RWPE1 (cell line): ENCODE measurements around the gene KCNK5.

Experiments used
- CTCF ChIA-PET: fragments of 350-600 bp; sonication (Branson Sonifier 250); formaldehyde crosslinking; extraction: SDS; loops from one replicate; lab custom pipeline; 2021; lab: Yijun Ruan, JAX
- POLR2A ChIA-PET: fragments of 400-600 bp; formaldehyde crosslinking; extraction: SDS; loops from one replicate; lab custom pipeline; 2020; ENCODE audit warnings: antibody characterized with exemption; ENCODE audit not compliant: low non-redundant PET; lab: Yijun Ruan, JAX
- DNase-seq: peaks from one replicate; pipeline ENCODE4 v3.0.0; 2012; ENCODE audit warnings: low spot score
- H3K27ac ChIP-seq: fragments of 450-650 bp; 2 replicates; pipeline ENCODE4 v1.5.1; 2017
- TF ChIP-seq, protein P1 (sequence below): fragments of 450-650 bp; conservative IDR thresholded peaks from 2 replicates; pipeline ENCODE4 v1.5.1; 2017; ENCODE audit warnings: low read depth, mild to moderate bottlenecking

KCNK5 gene

DNA sequence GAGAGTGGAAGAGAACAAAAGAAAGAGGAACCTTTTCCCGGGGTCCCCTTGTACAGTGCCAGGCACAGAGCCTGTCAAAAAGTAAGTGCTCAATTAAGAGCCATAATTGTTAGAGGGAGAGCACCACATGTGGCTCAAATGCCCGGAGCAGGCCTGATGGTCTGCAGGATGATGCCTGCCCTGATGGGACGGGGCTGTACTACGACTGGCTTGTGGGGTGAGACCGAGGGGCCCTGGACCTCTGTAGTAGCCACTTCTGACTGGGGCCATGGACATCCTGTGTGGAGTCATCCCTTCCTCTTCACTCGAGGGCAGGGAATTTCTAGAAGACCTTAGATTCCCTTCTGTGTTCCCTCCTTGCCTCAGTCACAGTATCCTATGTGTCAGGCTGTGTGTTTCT is 47.9 kb downstream of the KCNK5 start:
- no peak for DNase-seq
- CTCF ChIA-PET: interaction anchor here (0.5 kb wide), 1 partner anchor 393 kb away, joined by 3 read pairs; no protein-coding TSS in a partner anchor
- H3K27ac ChIP-seq: no peak overlapping the region
- POLR2A ChIA-PET: no interaction called here
- TF ChIP-seq, protein P1, sequence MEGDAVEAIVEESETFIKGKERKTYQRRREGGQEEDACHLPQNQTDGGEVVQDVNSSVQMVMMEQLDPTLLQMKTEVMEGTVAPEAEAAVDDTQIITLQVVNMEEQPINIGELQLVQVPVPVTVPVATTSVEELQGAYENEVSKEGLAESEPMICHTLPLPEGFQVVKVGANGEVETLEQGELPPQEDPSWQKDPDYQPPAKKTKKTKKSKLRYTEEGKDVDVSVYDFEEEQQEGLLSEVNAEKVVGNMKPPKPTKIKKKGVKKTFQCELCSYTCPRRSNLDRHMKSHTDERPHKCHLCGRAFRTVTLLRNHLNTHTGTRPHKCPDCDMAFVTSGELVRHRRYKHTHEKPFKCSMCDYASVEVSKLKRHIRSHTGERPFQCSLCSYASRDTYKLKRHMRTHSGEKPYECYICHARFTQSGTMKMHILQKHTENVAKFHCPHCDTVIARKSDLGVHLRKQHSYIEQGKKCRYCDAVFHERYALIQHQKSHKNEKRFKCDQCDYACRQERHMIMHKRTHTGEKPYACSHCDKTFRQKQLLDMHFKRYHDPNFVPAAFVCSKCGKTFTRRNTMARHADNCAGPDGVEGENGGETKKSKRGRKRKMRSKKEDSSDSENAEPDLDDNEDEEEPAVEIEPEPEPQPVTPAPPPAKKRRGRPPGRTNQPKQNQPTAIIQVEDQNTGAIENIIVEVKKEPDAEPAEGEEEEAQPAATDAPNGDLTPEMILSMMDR: no peak

DNA sequence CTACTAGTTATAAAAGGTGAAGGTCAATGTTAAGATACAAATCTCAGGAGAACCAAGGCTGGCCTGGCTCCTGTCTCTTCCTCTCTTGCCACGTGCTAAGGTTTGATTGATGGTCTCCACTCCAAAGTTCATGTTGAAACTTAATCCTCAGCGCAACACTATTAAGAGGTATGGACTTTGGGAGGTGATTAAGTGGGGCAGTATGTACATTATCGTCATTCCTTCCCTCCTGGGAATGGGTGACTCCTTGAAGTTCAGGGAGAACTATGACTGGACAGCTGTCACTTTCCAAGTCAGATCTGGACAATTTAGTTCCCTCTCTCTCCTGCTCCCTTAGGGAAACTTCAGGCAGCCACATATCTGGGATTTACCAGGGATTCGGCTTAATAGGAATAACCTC is 50.5 kb downstream of the KCNK5 start:
- no peak overlapping the region for H3K27ac ChIP-seq
- ChIA-PET CTCF (no interaction called here), POLR2A (no interaction called here)
- TF ChIP-seq, protein P1: no peak
- no peak for DNase-seq

DNA sequence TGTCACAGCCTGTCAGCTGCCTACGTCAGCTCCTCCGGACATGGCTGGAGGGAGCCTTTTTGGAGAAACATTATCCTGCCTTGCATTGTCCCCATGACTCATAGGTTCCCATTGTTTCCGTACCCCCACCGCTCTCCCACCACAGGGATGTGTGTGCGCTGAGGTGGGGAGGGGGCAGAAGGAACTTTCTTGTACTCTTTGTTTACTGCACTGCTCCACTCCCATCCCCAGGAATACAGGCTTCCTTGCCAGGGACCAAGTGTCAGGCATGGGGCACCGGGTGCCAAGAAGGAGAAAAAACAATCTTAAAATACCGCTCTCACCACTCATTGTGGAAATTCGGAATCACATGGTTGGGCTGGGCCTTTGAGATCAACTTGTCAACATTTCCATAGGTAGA is 51.0 kb downstream of the KCNK5 start:
- no peak overlapping the region for H3K27ac ChIP-seq
- TF ChIP-seq, protein P1: no peak
- CTCF ChIA-PET: interaction anchor here (0.6 kb wide), 1 partner anchor 12 kb away, joined by 3 read pairs; no protein-coding TSS in a partner anchor
- no peak for DNase-seq
- POLR2A ChIA-PET: no interaction called here

GRCh38 chr6:39177130-39177529 is 52.1 kb downstream of the KCNK5 start:
- DNase-seq: no peak
- POLR2A ChIA-PET: no interaction called here
- TF ChIP-seq, protein P1: no peak
- CTCF ChIA-PET: interaction anchor here (0.6 to 0.7 kb wide), 2 partner anchors 13 to 15 kb away, joined by 3 read pairs; no protein-coding TSS in a partner anchor
- no peak overlapping the region for H3K27ac ChIP-seq

DNA sequence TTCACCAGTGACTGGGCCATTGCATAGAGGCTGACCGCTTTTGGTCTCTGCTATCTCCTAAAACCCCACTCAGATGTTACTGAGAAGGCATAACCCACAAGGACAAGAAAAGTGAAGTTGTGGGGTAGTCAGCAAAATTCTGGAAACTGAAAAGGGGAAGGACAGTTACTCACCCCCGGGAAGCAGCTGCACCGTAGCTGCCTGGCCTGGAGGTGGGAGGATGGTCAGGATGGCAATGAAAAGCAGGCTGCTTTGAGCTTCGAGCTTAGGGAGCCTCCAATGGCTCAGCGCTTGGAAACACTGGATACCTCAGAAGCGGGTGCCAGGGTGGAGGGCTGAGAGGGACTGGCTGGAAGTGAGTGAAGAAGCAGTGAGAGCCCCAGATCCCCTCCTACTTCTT is 56.0 kb downstream of the KCNK5 start:
- no peak overlapping the region for H3K27ac ChIP-seq
- ChIA-PET POLR2A (interaction anchor here (0.5 kb wide), 1 partner anchor 43 kb away, joined by 3 read pairs; no protein-coding TSS in a partner anchor), CTCF (no interaction called here)
- DNase-seq: no peak
- TF ChIP-seq, protein P1: no peak

DNA sequence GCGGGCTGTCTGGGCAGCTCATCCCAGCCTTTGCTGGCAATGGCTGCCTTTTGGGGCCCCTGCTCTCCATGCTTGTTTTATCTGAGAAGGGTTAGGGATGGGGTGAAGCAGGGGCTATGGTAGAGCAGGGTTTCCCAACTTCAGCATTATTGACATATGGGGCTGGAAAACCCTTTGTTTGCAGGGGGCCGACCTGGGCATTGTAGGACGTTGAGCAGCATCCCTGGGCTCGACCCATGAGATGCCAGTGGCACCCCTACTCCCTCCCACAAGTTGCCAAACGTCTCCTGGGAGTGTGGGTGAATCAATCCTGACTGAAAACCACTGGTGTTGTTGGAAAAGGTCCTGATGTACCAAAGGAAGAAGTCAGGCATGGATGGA is 56.9 kb downstream of the KCNK5 start:
- H3K27ac ChIP-seq: no peak overlapping the region
- TF ChIP-seq, protein P1: no peak
- POLR2A ChIA-PET: no interaction called here
- CTCF ChIA-PET: no interaction called here
- no peak for DNase-seq
